ENCODE data around the gene LCN1.
"Not testable (repeated sequence)": the region's sequence is repeated elsewhere in the genome, so short reads cannot be mapped to it uniquely, and the experiment has no call there.

DNA sequence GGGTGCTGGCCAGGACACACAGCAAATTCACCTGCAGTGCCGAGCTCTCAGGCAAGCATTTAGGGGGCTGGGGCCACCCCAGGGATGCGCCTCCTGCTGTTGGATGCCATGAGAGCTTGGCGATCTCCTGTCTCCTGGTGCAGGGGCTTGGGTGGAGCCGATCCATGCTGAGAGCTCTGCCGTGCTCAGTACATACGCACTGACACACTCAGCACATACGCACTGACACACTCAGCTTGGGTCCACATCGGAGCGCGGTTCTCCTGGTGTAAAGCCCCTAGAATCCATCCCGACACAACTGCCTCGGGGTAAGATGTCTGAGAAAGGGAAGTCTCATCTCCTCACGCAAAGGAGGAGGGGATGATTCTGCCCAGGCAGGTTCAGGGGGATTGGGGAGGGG lies 14.4 kb downstream of the LCN1 start:
- TF ChIP-seq, protein P1, sequence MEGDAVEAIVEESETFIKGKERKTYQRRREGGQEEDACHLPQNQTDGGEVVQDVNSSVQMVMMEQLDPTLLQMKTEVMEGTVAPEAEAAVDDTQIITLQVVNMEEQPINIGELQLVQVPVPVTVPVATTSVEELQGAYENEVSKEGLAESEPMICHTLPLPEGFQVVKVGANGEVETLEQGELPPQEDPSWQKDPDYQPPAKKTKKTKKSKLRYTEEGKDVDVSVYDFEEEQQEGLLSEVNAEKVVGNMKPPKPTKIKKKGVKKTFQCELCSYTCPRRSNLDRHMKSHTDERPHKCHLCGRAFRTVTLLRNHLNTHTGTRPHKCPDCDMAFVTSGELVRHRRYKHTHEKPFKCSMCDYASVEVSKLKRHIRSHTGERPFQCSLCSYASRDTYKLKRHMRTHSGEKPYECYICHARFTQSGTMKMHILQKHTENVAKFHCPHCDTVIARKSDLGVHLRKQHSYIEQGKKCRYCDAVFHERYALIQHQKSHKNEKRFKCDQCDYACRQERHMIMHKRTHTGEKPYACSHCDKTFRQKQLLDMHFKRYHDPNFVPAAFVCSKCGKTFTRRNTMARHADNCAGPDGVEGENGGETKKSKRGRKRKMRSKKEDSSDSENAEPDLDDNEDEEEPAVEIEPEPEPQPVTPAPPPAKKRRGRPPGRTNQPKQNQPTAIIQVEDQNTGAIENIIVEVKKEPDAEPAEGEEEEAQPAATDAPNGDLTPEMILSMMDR (IDR thresholded peaks at IDR 0.05): not testable (repeated sequence)
- TF ChIP-seq POLR2A (IDR thresholded peaks at IDR 0.05): not testable (repeated sequence)

Measured in body of pancreas (tissue), 4 donors.